Thyroid gland (tissue), 4 donors: Measurements from ENCODE around the gene CTNNA3. TPM values are rescaled to one million over a fixed set of nuclear protein-coding genes. Genes with fewer than 3 reads are reported as not detected.

Experiments
- DNase-seq, 2 donors: peaks; one replicate each; pipeline ENCODE4 v3.0.0-alpha.2; 2019
- H3K27ac ChIP-seq, 3 donors: fragments of 200-600 bp; sonication (generic); 1 replicate in 2 of 3; 2 replicates in 1 of 3; pipeline ENCODE4 v1.5.1; 2016 to 2019; ENCODE audit warnings: mild to moderate bottlenecking in 1 of 3, moderate library complexity in 1 of 3
- H3K27me3 ChIP-seq: fragments of 200-600 bp; sonication (generic); one replicate; pipeline ENCODE4 v1.5.1; 2019
- H3K36me3 ChIP-seq, 2 donors: fragments of 200-600 bp; sonication (generic); one replicate each; pipeline ENCODE4 v1.5.1; 2016 to 2019
- H3K4me1 ChIP-seq, 2 donors: fragments of 200-600 bp; sonication (generic); one replicate each; pipeline ENCODE4 v1.5.1; 2017 to 2019
- H3K4me3 ChIP-seq, 3 donors: fragments of 200-600 bp; sonication (generic); replicated peaks in 1 of 3; 1 replicate in 2 of 3; 2 replicates in 1 of 3; pipeline ENCODE4 v1.5.1; 2016; ENCODE audit warnings: mild to moderate bottlenecking in 1 of 3
- H3K9me3 ChIP-seq: fragments of 200-600 bp; sonication (generic); one replicate; pipeline ENCODE4 v1.5.1; 2017
- CTCF ChIP-seq, 6 experiments: fragments of 200-600 bp in 3 of 6; fragments of 450-650 bp in 3 of 6; sonication (generic) in 3 of 6; IDR thresholded peaks; one replicate each; pipeline ENCODE4 v1.5.1; 2016 to 2019; ENCODE audit warnings: antibody characterized with exemption in 6 of 6, mild to moderate bottlenecking in 2 of 6, inconsistent platforms in 1 of 6, moderate library complexity in 1 of 6
- POLR2A ChIP-seq, 2 donors: fragments of 450-650 bp; IDR thresholded peaks; one replicate each; pipeline ENCODE4 v1.6.1; 2017; ENCODE audit warnings: antibody characterized with exemption in 2 of 2, mild to moderate bottlenecking in 2 of 2, moderate library complexity in 1 of 2
- WGBS, 2 donors: methylation state at CpG; one replicate each; pipeline ENCODE4 v1.1.5; 2017; 5-methylcytosine and 5-hydroxymethylcytosine counted together
- intact Hi-C: fragments of 100-400 bp; cut with DNase I; formaldehyde crosslinking; loops from one replicate; pipeline ENCODE4 v1.15.1; 2023
- total RNA-seq, 4 donors: library from RNA; depleted of rRNA; stranded (reverse); fragments of >200 nt; gene quantifications; one replicate each; pipeline ENCODE4 v1.2.3, GENCODE V29; 2016

Gene CTNNA3
- total RNA-seq, 4 donors from 2014 or later: 0.11 to 0.79 (median 0.13) TPM; not detected in 1

- WGBS, 2 donors: 87 to 89% methylated on average over 2 of the region's 2 CpGs
- H3K4me3 ChIP-seq: no peak overlapping the region
- no peak overlapping the region for H3K27ac ChIP-seq
- H3K27me3 ChIP-seq: no peaks in the 10 kb centered on the region
- H3K36me3 ChIP-seq: no peaks in the 10 kb centered on the region
- no peaks in the 10 kb centered on the region for H3K9me3 ChIP-seq
- DNase-seq: no peak
- H3K4me1 ChIP-seq: no peaks in the 10 kb centered on the region
- intact Hi-C loops: no loop called here
- TF ChIP-seq POLR2A (IDR thresholded peaks at IDR 0.05) (no peak), CTCF (IDR thresholded peaks at IDR 0.05) (no peak)
Observed at GRCh38 chr10:66916030-66916429, 780.0 kb downstream of the CTNNA3 start.

GRCh38 chr10:66910671-66911070 lies 785.3 kb downstream of the CTNNA3 start:
- TF ChIP-seq CTCF (IDR thresholded peaks at IDR 0.05): no peak
- no peak for TF ChIP-seq POLR2A (IDR thresholded peaks at IDR 0.05)
- no peaks in the 10 kb centered on the region for H3K27me3 ChIP-seq
- no peak for DNase-seq
- no peaks in the 10 kb centered on the region for H3K36me3 ChIP-seq
- intact Hi-C loops: no loop called here
- no peaks in the 10 kb centered on the region for H3K9me3 ChIP-seq
- H3K27ac ChIP-seq: no peak overlapping the region
- H3K4me3 ChIP-seq: no peak overlapping the region
- H3K4me1 ChIP-seq: no peaks in the 10 kb centered on the region
- 93 to 95% methylated on average over 5 of the region's 5 CpGs for WGBS, 2 donors

- intact Hi-C loops: no loop called here
- 55% methylated on average over 2 of the region's 2 CpGs for WGBS, 2 donors
- no peak for TF ChIP-seq POLR2A (IDR thresholded peaks at IDR 0.05)
- no peak for TF ChIP-seq CTCF (IDR thresholded peaks at IDR 0.05)
Observed at GRCh38 chr10:66892871-66893270, 803.1 kb downstream of the CTNNA3 start.

GRCh38 chr10:66888237-66888636 lies 807.8 kb downstream of the CTNNA3 start:
- Histone ChIP-seq H3K27me3 (no peaks in the 10 kb centered on the region), H3K27ac (no peak overlapping the region), H3K9me3 (no peaks in the 10 kb centered on the region), H3K4me3 (no peak overlapping the region), H3K4me1 (no peaks in the 10 kb centered on the region), H3K36me3 (no peaks in the 10 kb centered on the region)
- intact Hi-C loops: no loop called here
- TF ChIP-seq CTCF (IDR thresholded peaks at IDR 0.05): no peak
- 70 to 81% methylated on average over 1 of the region's 1 CpG for WGBS, 2 donors
- DNase-seq: no peak

More at GRCh38 chr10:66892871-66893270, 803.1 kb downstream of the CTNNA3 start:
- Histone ChIP-seq H3K4me3 (no peak overlapping the region), H3K27ac (no peak overlapping the region), H3K4me1 (no peaks in the 10 kb centered on the region), H3K36me3 (no peaks in the 10 kb centered on the region), H3K9me3 (no peaks in the 10 kb centered on the region), H3K27me3 (no peaks in the 10 kb centered on the region)
- no peak for DNase-seq

GRCh38 chr10:66886848-66887247 lies 809.1 kb downstream of the CTNNA3 start:
- no peaks in the 10 kb centered on the region for H3K36me3 ChIP-seq
- no peak for DNase-seq
- intact Hi-C loops: no loop called here
- H3K27me3 ChIP-seq: no peaks in the 10 kb centered on the region
- no peak overlapping the region for H3K4me3 ChIP-seq
- TF ChIP-seq CTCF (IDR thresholded peaks at IDR 0.05) (no peak), POLR2A (IDR thresholded peaks at IDR 0.05) (no peak)
- no peaks in the 10 kb centered on the region for H3K9me3 ChIP-seq
- H3K27ac ChIP-seq: no peak overlapping the region
- no peaks in the 10 kb centered on the region for H3K4me1 ChIP-seq
